HCEC 1CT (cell line): ENCODE data around the gene GABRB2.

Experiments used
- DNase-seq: peaks from one replicate; pipeline ENCODE4 v3.0.0-alpha.2; 2017

The GABRB2 gene

DNA sequence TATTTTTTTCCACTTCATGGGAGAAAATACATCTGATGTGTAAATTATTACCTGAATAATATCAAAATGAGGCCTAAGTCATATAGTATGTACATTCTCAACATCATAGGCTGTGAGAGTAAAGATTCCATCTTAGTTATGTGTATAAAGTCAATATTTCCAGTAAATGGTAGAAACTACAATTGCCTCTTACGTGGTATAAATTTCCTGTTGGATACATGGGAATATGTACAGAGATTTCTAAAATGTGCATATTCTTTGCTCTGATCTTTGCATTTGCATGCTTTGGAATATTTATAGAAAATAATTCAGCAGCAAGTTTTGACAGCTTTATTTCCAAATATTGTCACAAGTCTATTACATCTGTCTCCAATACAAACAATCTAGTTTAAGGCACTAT, 78.8 kb downstream of the GABRB2 start:
- no peak for DNase-seq

DNA sequence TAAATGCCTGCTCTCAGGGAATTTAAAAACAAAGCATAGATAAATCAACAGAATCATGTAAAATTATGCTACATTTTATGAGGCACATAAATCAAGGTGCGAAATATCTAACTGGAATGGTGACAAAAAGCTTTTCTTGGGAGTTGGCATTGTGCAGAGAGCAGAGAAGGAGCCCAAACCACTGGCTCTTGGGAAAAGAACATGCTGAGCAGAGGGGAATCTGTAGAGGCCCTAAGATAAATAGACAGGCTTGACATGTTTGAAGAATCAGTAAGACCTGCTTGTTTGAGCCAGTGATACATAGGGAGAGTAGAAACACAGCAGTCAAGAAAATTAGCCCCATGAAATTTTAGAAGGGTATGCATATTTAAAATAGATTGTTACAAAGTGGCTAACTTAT, 85.8 kb downstream of the GABRB2 start:
- no peak for DNase-seq

DNA sequence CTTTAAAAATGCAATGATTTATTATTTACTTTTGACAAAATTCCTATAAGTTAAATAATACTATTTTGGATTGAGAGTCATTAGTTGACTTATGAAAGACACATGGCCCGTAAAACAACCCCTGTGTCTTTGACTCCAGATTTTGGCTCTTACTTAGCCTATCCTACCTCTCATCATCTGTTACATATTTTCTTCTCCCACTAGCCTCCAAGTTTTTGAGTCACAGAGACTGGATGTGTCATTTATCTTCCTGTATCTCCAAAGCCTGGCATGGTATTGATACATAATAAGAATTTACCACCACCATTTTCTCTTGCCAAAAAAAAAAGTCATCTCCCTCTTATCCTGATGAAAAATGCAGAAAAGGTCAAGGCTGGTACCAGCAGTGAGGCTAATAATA, 99.9 kb downstream of the GABRB2 start:
- no peak for DNase-seq

DNA sequence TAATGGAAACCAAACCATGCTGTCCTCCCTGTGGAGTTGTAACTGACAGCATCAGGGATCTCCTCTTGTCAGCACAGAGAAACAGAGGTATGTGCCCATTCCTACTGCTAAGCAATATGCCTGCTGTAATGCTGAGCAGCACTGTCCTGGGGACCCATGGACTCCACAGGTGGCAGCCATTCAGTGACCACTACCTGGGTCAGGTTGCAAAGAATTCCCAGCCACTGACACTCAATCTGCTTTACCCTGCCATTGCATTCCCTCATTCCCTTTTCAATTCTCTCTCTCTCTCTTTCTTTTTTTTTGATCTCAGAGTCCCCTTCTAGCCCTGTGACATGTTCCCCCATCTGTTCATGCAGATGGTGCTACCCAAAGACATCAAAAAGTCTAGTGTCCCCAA, 104.1 kb downstream of the GABRB2 start:
- DNase-seq: no peak

DNA sequence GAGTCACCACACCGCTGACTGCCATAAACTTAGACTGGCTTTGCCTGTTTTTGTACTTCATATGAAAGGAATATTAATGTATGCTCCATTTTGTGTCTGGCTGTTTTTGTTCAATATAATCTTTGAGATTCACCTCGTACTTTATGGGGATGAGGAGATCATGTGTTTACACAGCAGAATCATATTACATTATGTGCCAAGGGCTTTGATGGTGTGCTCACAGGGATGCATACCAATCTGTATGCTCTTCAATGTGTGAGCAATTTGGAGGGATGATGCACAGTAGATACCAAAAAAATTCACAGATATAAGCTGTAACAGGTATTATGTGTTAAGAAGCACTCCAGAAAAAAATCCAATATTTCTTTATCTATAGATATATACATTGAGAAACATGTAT, 113.7 kb downstream of the GABRB2 start:
- no peak for DNase-seq

DNA sequence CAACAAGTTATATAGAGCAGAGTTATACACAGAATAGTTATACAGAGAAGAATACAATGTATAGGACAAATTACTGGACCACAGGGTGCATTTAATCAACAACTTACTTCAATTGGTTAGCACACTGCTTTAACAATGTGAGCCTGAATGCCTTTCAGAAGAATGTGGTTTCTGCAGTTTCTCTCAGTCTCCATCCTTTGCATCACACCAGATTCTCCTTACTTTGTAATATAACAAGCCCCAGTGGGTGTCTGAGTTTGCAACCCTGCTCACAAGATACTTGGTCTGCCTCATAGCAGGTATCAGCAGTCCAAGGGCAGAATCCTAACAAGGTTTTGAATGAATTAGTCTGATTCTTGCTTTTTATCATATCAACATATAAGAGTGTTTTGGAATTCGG, 114.6 kb downstream of the GABRB2 start:
- DNase-seq: no peak

DNA sequence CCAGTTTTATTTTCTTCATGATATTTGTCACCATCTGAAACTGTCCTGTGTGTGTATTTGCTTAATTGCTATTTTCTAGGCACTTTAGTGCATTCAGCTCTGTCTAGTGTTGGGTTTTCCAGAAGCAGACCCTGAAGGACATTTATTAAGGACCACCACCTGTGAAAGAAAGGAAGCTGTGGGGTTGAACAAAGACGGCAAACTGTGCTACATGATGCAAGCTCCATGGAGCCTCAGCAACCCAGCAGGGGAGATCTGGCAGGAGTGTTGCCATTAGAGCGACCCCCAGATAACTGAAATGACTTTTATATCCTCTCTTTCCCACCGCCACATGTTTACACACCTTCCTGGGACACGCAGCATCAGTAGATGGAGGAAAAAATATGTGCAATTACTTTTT, 125.5 kb downstream of the GABRB2 start:
- DNase-seq: no peak

DNA sequence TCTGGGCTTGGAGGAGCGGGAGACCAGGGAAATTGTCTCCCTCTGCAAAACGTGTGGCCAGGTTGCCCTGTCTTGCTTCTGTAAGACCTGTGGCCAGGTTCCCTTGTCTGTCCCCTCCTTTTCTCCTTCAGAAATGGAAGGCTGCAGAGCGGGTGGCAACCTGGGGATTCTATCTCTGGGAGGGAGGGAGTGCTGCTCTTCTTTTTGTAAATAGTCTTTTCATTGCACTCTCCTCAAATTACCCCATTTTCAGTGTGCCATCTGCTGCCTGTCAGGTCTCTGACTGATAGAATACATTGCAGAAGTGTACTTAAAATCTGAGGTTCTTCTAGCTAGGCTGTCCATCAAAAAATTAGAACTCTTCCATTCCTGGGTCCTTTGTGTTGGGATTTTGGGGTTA, 126.0 kb downstream of the GABRB2 start:
- no peak for DNase-seq

DNA sequence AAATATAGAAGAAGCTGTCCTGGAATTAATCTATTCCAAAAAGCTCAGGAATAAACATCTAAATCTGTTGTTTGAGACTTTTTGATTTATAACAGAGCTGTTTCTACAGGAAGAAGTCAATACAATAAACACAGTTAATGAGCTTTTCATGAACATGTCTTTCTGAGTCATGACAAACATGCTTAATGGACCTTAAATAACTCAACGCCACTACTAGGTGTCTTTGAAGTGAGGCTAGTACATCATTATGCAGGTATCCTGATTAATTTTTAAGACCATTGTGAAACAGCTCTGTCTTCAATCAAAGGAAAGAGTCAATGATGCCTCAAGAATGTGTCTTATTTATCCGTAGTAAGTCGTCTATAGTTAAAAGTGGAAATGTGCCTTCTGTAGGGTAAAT, 131.6 kb downstream of the GABRB2 start:
- no peak for DNase-seq

DNA sequence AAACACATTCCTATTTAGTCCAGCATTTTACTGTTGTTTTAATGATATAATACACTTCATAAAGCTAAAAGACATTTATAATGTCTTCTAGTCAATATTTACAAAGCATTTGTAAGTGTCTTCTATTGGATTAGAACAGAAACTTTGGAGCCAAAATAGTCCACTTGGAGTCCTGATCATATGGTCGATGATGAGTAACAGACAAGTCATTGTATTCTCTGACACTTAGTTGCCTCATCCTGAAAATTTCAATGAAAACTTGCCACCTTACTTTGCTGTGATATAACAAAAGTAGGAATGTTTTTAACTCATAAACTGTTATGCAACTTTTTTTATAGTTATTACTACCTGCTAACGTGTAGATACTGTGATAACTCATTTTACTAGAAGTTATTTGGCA, 132.5 kb downstream of the GABRB2 start:
- no peak for DNase-seq

DNA sequence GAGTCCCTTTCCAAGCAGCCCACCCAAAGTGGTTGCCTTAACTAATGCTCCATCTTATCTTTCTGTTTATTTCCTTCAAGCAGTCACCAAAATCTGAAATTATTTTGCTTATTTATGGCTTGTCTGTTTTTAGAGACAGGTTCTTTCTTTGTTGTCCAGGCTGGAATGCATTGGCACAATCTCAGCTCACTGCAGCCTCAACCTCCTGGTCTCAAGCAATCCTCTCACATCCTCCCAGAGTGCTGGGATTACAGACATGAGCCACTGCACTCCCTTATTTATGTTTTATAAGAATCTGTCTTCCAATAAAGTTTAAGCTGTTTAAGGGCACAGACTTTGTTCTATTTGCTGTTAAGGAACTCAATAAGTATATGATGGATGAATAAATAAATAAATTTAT, 133.7 kb downstream of the GABRB2 start:
- DNase-seq: no peak

DNA sequence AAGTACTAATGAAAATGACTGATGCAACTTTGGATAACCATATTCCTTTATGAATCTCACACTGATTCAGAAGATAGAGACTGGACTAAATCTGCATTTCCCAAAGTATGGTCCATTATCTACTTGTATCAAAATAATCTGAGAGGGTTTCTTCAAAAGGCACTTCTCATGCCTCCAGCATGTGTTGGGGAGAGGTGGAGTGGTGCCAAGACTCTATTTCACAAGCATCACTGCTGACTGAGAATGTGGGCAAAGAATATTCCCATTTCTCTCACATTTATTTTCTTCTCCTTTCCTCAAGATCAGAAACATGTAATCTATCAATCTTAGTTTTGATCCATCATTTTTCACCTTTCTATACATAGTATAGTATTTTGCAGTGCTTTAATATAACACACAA, 135.4 kb downstream of the GABRB2 start:
- DNase-seq: no peak

DNA sequence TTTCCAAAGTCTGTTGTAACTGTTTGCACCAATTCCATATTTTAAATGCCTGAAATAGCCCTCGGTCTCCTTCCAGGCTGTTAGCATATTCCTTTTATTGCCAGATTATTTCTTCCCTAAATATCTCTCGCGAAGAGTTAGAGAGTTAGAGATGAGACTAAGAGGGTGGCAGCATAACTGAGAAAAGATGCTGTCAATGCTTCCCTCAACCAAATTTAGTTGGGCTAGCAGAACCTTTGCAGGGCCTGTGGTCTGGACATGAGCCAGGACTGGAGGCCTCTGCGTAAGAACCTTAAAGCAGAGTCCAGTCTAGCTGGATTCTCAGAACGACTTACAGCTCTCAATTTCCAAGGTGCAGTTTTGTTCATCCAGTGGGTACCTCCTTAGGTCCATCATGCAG, 135.9 kb downstream of the GABRB2 start:
- DNase-seq: no peak

DNA sequence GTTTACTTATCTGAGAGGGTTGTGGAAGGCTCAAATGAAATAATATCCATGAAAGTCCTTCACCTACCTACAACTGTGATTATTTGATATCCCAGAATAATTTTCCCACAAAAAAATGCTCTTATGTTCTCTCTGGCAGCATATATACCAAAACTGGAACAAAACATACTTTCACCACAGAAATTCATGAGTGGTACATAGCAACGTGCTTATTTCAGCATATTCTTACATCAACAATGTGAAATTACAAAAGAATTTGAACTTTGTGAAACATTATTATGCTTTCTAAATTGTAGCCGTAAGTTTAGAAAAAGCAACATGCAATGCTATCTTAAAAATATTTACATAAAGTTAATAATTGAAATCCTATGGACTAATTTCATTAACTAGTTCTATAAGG, 137.1 kb downstream of the GABRB2 start:
- no peak for DNase-seq

DNA sequence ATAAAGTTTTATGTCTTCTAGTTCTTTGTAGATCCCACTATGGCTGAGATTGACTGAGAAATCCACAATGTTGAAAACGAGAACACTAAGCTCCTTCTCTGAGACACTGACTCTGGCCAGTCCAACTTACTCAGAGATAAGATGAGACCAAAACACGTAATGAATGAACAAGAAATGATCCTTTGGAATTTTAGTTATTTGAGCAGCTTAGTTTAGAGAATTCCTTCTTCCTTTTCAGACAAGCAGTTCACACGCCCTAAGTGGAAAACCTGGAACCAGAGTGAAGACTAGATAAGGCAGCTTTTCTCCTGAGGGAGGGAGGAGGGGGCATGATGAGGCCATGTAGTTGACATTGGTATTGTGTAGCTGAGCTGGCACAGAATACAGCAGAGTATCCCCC, 139.6 kb downstream of the GABRB2 start:
- DNase-seq: no peak

DNA sequence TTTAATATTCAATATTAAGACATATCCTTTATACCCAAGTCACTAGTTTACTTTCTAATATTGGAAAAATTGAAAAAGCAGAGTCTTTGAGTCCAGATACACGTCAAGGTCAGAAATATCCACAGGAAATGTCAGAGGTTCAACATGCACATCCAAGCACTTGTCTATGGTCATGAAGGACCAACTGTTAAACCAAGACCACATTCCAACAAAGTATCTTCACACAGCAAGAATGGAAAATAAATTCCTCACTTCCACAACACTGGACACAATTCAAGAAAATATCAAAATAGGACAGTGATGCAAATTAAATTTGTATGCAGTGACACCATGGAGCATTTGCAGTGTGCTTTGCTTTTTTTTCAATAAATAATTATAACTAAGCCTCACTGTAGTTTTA, 142.5 kb downstream of the GABRB2 start:
- no peak for DNase-seq

DNA sequence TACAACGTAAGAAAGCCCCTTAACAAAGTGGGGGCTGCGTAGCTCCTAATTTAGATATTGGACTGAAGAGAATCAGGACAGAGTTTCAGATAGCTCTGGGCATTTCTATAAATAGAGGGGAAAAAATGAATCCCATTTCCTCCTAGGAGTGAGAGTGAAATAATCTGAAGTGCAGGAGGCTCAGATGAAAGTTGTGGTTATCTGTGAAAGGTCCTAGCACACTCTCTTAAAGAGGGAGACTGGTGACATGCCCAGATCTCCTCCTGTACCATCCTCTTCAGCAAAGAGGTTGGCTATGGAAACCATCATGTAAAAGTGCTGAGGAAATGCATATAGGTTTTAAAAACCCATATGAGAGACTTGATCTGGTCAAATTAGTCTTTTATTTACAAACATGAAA, 143.4 kb downstream of the GABRB2 start:
- DNase-seq: no peak

DNA sequence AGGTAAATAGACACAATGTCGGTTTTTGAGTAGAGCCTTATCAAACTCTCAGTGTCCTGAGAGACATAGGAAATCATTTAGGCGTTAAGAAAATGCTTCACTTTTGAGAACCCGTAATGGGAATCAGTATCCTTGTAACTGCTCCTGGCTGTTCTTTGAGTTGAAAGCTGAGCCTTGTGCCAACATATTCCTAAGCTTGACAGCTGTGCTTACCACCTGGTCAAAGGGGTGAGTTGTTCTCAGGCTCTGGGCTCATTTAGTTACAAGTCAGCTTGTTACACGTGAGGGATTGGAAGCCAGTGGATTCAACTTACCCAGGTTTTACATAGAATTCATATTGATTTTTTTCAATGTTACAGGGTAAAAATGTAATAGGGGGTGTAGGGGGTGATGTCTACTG, 145.9 kb downstream of the GABRB2 start:
- DNase-seq: no peak

DNA sequence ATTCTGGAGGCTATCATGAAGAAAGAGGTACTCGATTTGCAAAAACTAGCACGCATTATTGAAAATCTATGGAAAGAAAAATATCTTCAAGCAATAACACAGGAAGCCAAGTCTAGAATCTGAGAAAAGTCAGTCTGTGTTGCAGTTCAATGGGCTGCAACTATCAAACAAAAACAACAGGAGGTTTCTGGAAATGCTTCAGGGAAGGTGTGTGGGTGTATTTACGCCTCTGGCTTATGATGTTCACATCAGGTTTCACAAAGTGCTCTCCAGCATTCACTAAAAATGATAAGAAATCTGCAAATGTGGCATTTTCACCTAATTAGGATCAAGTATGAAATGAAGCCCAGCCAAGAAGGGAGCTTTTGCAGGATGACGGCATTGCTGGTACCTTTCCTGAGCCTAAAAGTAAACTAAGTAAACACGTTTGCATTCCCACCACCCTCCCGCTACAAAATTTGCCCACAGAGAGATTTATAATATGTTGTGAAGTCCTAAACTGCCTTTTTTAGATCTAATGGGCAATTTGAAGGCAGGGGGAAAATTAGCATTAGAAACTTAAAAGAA, 146.4 kb downstream of the GABRB2 start:
- DNase-seq: no peak

DNA sequence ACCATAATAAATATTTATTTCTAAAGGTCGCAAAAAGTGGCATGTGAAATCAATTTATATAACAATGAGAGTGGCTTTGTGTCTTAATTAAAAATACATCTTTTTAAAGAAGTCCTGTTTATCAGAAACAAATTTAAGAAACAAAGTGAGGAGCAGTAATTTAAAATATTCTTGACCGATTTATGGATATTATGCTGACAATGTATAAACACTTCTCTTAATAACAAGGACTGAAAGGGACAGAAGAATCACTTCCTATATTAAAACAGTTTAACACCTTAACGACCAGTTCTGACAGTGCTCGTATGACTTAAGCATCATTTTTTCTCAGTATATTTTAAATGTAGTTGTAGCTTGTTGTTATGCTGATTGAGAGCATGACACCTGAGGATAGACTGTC, 149.1 kb downstream of the GABRB2 start:
- DNase-seq: no peak

DNA sequence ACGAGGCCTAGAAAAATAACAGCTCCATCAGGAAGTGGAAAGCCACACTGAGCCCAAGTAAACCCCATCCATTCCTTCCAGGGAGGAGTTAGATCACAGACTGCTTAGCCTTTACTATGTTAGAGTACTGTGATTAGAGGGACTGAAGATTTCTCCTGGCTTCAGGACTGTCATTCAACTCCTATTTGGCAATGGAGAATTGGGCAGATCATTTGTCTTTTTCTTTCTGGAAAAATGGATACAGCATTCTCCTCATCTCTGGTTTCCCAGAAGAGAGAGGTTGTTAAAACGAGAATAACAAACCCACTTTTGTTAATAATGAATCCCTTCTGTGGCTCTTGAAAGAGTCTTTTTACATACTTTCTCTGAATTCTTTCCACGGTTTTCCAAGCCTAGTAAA, 150.4 kb downstream of the GABRB2 start:
- no peak for DNase-seq

DNA sequence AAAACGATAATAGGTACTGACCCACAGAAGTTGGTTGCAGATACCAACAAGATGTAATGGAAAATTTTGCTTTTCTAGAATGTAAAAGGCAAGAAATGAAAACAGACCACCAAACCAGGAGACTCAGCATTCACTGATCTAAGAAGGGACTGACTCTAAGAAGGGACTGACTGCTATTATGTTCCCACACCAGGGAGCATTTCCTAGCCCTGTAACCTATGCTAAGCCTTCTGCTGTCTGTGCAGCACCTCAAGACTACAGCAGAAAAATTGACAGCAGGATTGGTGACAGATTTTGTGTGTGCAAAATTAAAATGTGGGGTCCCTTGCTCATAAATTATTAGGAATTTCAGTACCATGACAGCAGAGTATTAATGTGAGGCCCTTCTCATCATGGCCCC, 154.8 kb downstream of the GABRB2 start:
- DNase-seq: no peak

DNA sequence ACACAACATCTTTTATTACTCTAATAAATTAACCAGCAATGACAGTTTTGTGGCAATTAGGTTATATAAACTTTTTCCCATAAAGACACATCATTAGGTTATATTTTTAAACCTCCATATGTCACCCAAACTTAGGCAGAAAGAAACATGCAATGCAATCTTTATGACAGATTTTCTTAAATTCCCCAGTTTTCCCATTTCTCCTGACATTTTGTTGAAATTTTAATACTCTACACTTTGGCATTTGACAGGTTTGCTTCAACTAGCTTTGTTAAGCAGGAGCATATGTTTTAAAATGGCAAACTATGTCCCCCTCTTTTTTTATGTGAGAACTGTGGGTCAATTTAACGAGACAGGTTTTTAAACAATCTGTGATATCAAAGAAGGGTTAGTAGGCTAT, 155.5 kb downstream of the GABRB2 start:
- DNase-seq: no peak

DNA sequence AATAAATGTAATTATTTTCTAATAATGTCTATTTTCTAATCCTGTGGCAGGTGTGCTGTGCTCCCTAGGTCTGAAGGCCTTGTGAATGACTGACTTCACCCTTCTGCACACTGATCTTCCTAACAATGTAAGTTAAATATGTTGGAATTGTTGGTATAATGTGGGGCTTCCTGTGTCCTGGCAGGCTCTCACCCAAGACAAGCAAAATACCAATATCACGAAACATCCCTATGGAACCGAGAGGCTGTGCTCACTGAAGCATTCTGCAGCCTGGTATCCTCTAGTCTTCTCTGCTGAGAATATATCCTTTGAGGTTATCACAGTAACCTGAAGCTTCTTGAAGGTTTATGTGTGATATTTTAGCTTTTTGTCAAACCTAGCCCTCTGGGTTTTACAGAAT, 159.4 kb downstream of the GABRB2 start:
- no peak for DNase-seq

DNA sequence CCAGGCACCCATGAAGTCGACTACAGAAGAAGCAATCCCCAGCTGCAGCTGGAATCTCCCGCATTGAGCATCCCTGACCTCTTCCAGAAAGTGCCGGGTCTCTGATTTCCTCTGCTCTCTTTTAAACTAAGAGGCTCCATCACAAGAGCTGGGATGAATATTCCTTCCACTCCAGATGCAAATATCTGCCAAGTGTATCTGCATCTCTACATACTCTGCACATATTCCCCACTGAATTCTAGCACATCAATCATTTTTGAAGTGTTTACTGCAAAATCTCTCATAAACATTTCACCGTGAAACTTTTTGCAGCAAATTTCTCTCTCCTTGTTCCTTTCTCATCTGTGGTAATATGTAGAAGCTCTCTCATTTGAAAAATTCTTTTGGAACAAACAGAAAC, 161.5 kb downstream of the GABRB2 start:
- DNase-seq: no peak

DNA sequence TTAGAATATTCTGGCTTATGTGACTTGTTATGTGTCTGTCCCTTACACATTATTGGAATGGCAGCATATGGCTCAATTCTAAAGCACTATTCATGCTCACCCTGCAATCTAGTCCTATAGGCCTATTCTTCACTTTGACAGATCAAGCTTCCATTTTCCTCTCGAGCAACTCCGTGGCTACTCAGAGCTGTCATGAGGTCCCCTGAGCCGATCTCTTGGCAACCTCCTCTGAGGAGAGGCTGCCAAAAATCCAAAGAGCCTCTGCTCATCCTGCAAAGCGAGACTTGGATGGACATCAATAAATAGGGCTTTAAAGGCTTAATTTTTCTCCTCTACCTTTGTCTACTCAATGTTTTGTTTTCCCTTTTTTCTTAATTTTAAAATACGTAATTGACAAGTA, 163.8 kb downstream of the GABRB2 start:
- no peak for DNase-seq
